ENCODE data around the gene HAS3.

The HAS3 gene

GRCh38 chr16:69064124-69064763 is 41.2 kb upstream of the HAS3 start:
- TF ChIP-seq CTCF (IDR thresholded peaks at IDR 0.05): no peak
- Histone ChIP-seq H2AFZ (no peak overlapping the region), H3K36me3 (ENCODE audit: control insufficient read depth, insufficient read depth, low read length) (no peaks in the 10 kb centered on the region), H3K27ac (no peak overlapping the region), H3K27me3 (ENCODE audit: control insufficient read depth, insufficient read depth, low read length) (no peaks in the 10 kb centered on the region), H3K9me3 (ENCODE audit: control insufficient read depth, low read length) (no peaks in the 10 kb centered on the region), H3K4me2 (ENCODE audit: low read length) (no peak overlapping the region), H3K4me3 (ENCODE audit: low read depth, low read length) (no peak overlapping the region), H3K9ac (no peak overlapping the region), H3K4me1 (no peaks in the 10 kb centered on the region), H3K79me2 (no peaks in the 10 kb centered on the region)

GRCh38 chr16:69064764-69065313 is 40.6 kb upstream of the HAS3 start:
- no peaks in the 10 kb centered on the region for H3K4me1 ChIP-seq
- no peak overlapping the region for H2AFZ ChIP-seq
- H3K9ac ChIP-seq: no peak overlapping the region
- H3K27ac ChIP-seq: no peak overlapping the region
- no peak overlapping the region for H3K4me3 ChIP-seq (ENCODE audit: low read depth, low read length)
- no peak for TF ChIP-seq CTCF (IDR thresholded peaks at IDR 0.05)
- H3K4me2 ChIP-seq (ENCODE audit: low read length): no peak overlapping the region
- no peaks in the 10 kb centered on the region for H3K9me3 ChIP-seq (ENCODE audit: control insufficient read depth, low read length)
- no peaks in the 10 kb centered on the region for H3K27me3 ChIP-seq (ENCODE audit: control insufficient read depth, insufficient read depth, low read length)
- no peaks in the 10 kb centered on the region for H3K36me3 ChIP-seq (ENCODE audit: control insufficient read depth, insufficient read depth, low read length)
- H3K79me2 ChIP-seq: no peaks in the 10 kb centered on the region

- H3K27ac ChIP-seq: no peak overlapping the region
- H3K4me2 ChIP-seq (ENCODE audit: low read length): no peak overlapping the region
- no peak overlapping the region for H2AFZ ChIP-seq
- no peak for TF ChIP-seq CTCF (IDR thresholded peaks at IDR 0.05)
- no peak overlapping the region for H3K4me3 ChIP-seq (ENCODE audit: low read depth, low read length)
- H3K9ac ChIP-seq: no peak overlapping the region
- H3K36me3 ChIP-seq (ENCODE audit: control insufficient read depth, insufficient read depth, low read length): no peaks in the 10 kb centered on the region
- H3K79me2 ChIP-seq: no peaks in the 10 kb centered on the region
- no peaks in the 10 kb centered on the region for H3K9me3 ChIP-seq (ENCODE audit: control insufficient read depth, low read length)
- no peaks in the 10 kb centered on the region for H3K4me1 ChIP-seq
- H3K27me3 ChIP-seq (ENCODE audit: control insufficient read depth, insufficient read depth, low read length): no peaks in the 10 kb centered on the region
Observed at GRCh38 chr16:69069504-69069903, 35.9 kb upstream of the HAS3 start.

GRCh38 chr16:69071036-69071435 is 34.4 kb upstream of the HAS3 start:
- H3K27ac ChIP-seq: no peak overlapping the region
- H3K4me2 ChIP-seq (ENCODE audit: low read length): no peak overlapping the region
- H3K4me3 ChIP-seq (ENCODE audit: low read depth, low read length): no peak overlapping the region
- no peak overlapping the region for H3K9ac ChIP-seq
- H3K9me3 ChIP-seq (ENCODE audit: control insufficient read depth, low read length): no peaks in the 10 kb centered on the region
- H3K36me3 ChIP-seq (ENCODE audit: control insufficient read depth, insufficient read depth, low read length): no peaks in the 10 kb centered on the region
- no peaks in the 10 kb centered on the region for H3K27me3 ChIP-seq (ENCODE audit: control insufficient read depth, insufficient read depth, low read length)
- H2AFZ ChIP-seq: no peak overlapping the region
- no peak for TF ChIP-seq CTCF (IDR thresholded peaks at IDR 0.05)
- no peaks in the 10 kb centered on the region for H3K4me1 ChIP-seq
- no peaks in the 10 kb centered on the region for H3K79me2 ChIP-seq

DNA sequence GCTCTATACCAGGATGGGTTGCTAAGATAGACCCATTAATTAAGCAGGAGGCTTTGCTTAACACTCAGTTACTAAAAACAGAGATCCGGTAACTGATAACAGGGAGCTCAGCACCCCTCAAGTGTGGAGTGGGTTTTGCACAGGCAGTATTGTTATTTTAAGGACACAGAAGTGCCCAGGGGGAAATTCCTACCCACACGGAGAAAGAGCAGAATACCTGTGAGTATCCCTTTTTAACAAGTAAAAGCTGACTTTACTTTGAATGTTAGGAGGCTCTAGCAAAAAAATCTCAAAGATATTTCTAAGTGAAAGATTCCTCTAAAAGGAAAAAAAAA is 32.8 kb upstream of the HAS3 start:
- Histone ChIP-seq H3K27ac (no peak overlapping the region), H3K4me3 (ENCODE audit: low read depth, low read length) (no peak overlapping the region)
- no peak for TF ChIP-seq CTCF (IDR thresholded peaks at IDR 0.05)

More for the DNA sequence above, 32.8 kb upstream of the HAS3 start:
- no peak overlapping the region for H3K9ac ChIP-seq
- H3K79me2 ChIP-seq: no peaks in the 10 kb centered on the region
- no peak overlapping the region for H2AFZ ChIP-seq
- H3K36me3 ChIP-seq (ENCODE audit: control insufficient read depth, insufficient read depth, low read length): no peaks in the 10 kb centered on the region
- no peaks in the 10 kb centered on the region for H3K27me3 ChIP-seq (ENCODE audit: control insufficient read depth, insufficient read depth, low read length)
- H3K9me3 ChIP-seq (ENCODE audit: control insufficient read depth, low read length): no peaks in the 10 kb centered on the region
- H3K4me1 ChIP-seq: no peaks in the 10 kb centered on the region
- H3K4me2 ChIP-seq (ENCODE audit: low read length): no peak overlapping the region
